Cardiac muscle cell (in vitro differentiated cells and primary cell): Measurements from ENCODE around the gene CLK4. TPM values are rescaled to one million over a fixed set of nuclear protein-coding genes. Genes with fewer than 3 reads are reported as not detected.
A peak's percentile ranks its signal among the peaks of the same experiment; 100 is the strongest.

Experiments used
- DNase-seq, 2 donors: peaks; one replicate each; pipeline versions ENCODE4 v3.0.0 to v3.0.0-alpha.2; 2010 to 2017; ENCODE audit warnings: low read depth in 1 of 2, low spot score in 1 of 2
- H3K27ac ChIP-seq: fragments of 200-600 bp; sonication (generic); 2 replicates; pipeline ENCODE4 v1.5.1; 2016
- H3K27me3 ChIP-seq: fragments of 200-600 bp; sonication (generic); 2 replicates; pipeline ENCODE4 v1.6.0; 2016; ENCODE audit warnings: control low read depth
- H3K36me3 ChIP-seq: fragments of 200-600 bp; sonication (generic); 2 replicates; pipeline ENCODE4 v1.5.1; 2016; ENCODE audit warnings: control low read depth
- H3K4me1 ChIP-seq: fragments of 200-600 bp; sonication (generic); 2 replicates; pipeline ENCODE4 v1.8.1; 2017; ENCODE audit warnings: low read depth, mild to moderate bottlenecking, mixed run types
- H3K4me3 ChIP-seq: fragments of 200-600 bp; sonication (generic); 2 replicates; pipeline ENCODE4 v1.5.1; 2016; ENCODE audit warnings: mild to moderate bottlenecking
- H3K9me3 ChIP-seq: fragments of 200-600 bp; sonication (generic); 2 replicates; pipeline ENCODE4 v1.5.1; 2017; ENCODE audit warnings: low read depth, mild to moderate bottlenecking, control low read depth
- CTCF ChIP-seq: IDR thresholded peaks from 2 replicates; pipeline ENCODE4 v1.5.1; 2012; ENCODE audit warnings: low read depth, mild to moderate bottlenecking, low read length
- polyA plus RNA-seq: library from polyadenylated mRNA; unstranded; fragments of >200 nt; fragmentation: Nextera tagmentation; extraction: Ambion mirVana; gene quantifications from 2 replicates; pipeline ENCODE4 v1.2.1, GENCODE V29; 2016
- total RNA-seq: library from RNA; depleted of rRNA; stranded (reverse); fragments of >200 nt; gene quantifications from 2 replicates; pipeline ENCODE4 v1.2.3, GENCODE V29; 2016

CLK4 gene
- total and polyA plus RNA-seq, 2 experiments from 2014 or later = 29.4 to 35.2 TPM

- TF ChIP-seq CTCF = no peak
- H3K27ac ChIP-seq = no peak overlapping the region
These were observed 44.8 kb upstream of the CLK4 start for GRCh38 chr5:178671602-178672144.

GRCh38 chr5:178670351-178670885 lies 43.6 kb upstream of the CLK4 start:
- TF ChIP-seq CTCF = no peak
- H3K27ac ChIP-seq = no peak overlapping the region
- H3K4me3 ChIP-seq = no peak overlapping the region
- H3K36me3 ChIP-seq = no peaks in the 10 kb centered on the region
- no peaks in the 10 kb centered on the region for H3K9me3 ChIP-seq
- no peaks in the 10 kb centered on the region for H3K4me1 ChIP-seq
- no peak for DNase-seq
- no peaks in the 10 kb centered on the region for H3K27me3 ChIP-seq

More at GRCh38 chr5:178671602-178672144, 44.8 kb upstream of the CLK4 start:
- Histone ChIP-seq H3K9me3 (no peaks in the 10 kb centered on the region), H3K4me1 (peaks cover 5% of the 10 kb centered on the region), H3K27me3 (no peaks in the 10 kb centered on the region), H3K36me3 (no peaks in the 10 kb centered on the region), H3K4me3 (no peak overlapping the region)
- no peak for DNase-seq

- Histone ChIP-seq H3K9me3 (no peaks in the 10 kb centered on the region), H3K27ac (no peak overlapping the region), H3K36me3 (no peaks in the 10 kb centered on the region), H3K4me1 (no peaks in the 10 kb centered on the region), H3K27me3 (no peaks in the 10 kb centered on the region), H3K4me3 (no peak overlapping the region)
- DNase-seq = no peak
- TF ChIP-seq CTCF = no peak
These were observed 41.7 kb upstream of the CLK4 start for GRCh38 chr5:178668579-178668978.

GRCh38 chr5:178667688-178668087 lies 40.8 kb upstream of the CLK4 start:
- Histone ChIP-seq H3K9me3 (no peaks in the 10 kb centered on the region), H3K27me3 (no peaks in the 10 kb centered on the region), H3K27ac (peak overlapping the region; percentile 87), H3K4me3 (no peak overlapping the region), H3K4me1 (no peaks in the 10 kb centered on the region), H3K36me3 (no peaks in the 10 kb centered on the region)
- no peak for DNase-seq
- TF ChIP-seq CTCF = no peak

- Histone ChIP-seq H3K27ac (peak overlapping the region; percentile 87), H3K27me3 (no peaks in the 10 kb centered on the region), H3K9me3 (no peaks in the 10 kb centered on the region), H3K36me3 (no peaks in the 10 kb centered on the region), H3K4me3 (no peak overlapping the region), H3K4me1 (no peaks in the 10 kb centered on the region)
- DNase-seq = peak; percentile 5 to 59
- no peak for TF ChIP-seq CTCF
These were observed 40.3 kb upstream of the CLK4 start for GRCh38 chr5:178667101-178667500.

GRCh38 chr5:178664141-178664540 lies 37.3 kb upstream of the CLK4 start:
- H3K4me1 ChIP-seq = no peaks in the 10 kb centered on the region
- no peaks in the 10 kb centered on the region for H3K9me3 ChIP-seq
- H3K27ac ChIP-seq = no peak overlapping the region
- DNase-seq = no peak
- H3K27me3 ChIP-seq = no peaks in the 10 kb centered on the region
- no peak for TF ChIP-seq CTCF
- no peaks in the 10 kb centered on the region for H3K36me3 ChIP-seq
- no peak overlapping the region for H3K4me3 ChIP-seq
